Measurements from ENCODE around the gene VWA8.
"Not testable (repeated sequence)": the region's sequence is repeated elsewhere in the genome, so short reads cannot be mapped to it uniquely, and the experiment has no call there.

Gene VWA8

GRCh38 chr13:41546372-41547190 is 414.3 kb downstream of the VWA8 start:
- intact Hi-C loops (cut with DNase I): loop anchor here (1.0 to 2.0 kb wide), 2 partner anchors 16 to 90 kb away; partner anchors contain the start of gene RGCC
- peak in 2 of 10 donors; percentile 43 to 85 for DNase-seq

- intact Hi-C loops (cut with DNase I): no loop called here
- no peak for DNase-seq
These were observed 415.5 kb downstream of the VWA8 start for GRCh38 chr13:41545432-41545707.

- no peak for DNase-seq
- intact Hi-C loops (cut with DNase I): no loop called here
These were observed 417.1 kb downstream of the VWA8 start for GRCh38 chr13:41543664-41544300.

- intact Hi-C loops (cut with DNase I); DNase-seq: not testable (repeated sequence)
These were observed 418.1 kb downstream of the VWA8 start for GRCh38 chr13:41542799-41543198.

GRCh38 chr13:41542281-41542680 is 418.6 kb downstream of the VWA8 start:
- intact Hi-C loops (cut with DNase I): no loop called here
- no peak for DNase-seq

GRCh38 chr13:41541142-41541938 is 419.6 kb downstream of the VWA8 start:
- DNase-seq: no peak
- intact Hi-C loops (cut with DNase I): no loop called here

- DNase-seq; intact Hi-C loops (cut with DNase I): not testable (repeated sequence)
These were observed 420.7 kb downstream of the VWA8 start for GRCh38 chr13:41540240-41540639.

- DNase-seq: no peak
- intact Hi-C loops (cut with DNase I): no loop called here
These were observed 427.4 kb downstream of the VWA8 start for GRCh38 chr13:41533266-41534052.

- intact Hi-C loops (cut with DNase I): no loop called here
- DNase-seq: no peak
These were observed 432.9 kb downstream of the VWA8 start for GRCh38 chr13:41528021-41528420.

GRCh38 chr13:41520660-41521630 is 440.0 kb downstream of the VWA8 start:
- DNase-seq: no peak
- intact Hi-C loops (cut with DNase I): no loop called here

GRCh38 chr13:41520016-41520659 is 440.8 kb downstream of the VWA8 start:
- DNase-seq: no peak
- intact Hi-C loops (cut with DNase I): no loop called here
